ENCODE results near the gene TNFRSF1B.
A peak's percentile ranks its signal among the peaks of the same experiment; 100 is the strongest.

GRCh38 chr1:12166834-12167492 lies at the start of gene TNFRSF1B:
- TF ChIP-seq EZH2phosphoT487 (IDR thresholded peaks at IDR 0.05; ENCODE audit: borderline replicate concordance, low read length) (0 out of 2 replicates have a peak, but pooled peaks have one; percentile 17), CTCF (IDR thresholded peaks at IDR 0.05; ENCODE audit: low read depth, low read length, poor library complexity, severe bottlenecking) (no peak)

Data from DOHH2 (cell line).